ENCODE measurements around the gene HACD2.

Gene HACD2

DNA sequence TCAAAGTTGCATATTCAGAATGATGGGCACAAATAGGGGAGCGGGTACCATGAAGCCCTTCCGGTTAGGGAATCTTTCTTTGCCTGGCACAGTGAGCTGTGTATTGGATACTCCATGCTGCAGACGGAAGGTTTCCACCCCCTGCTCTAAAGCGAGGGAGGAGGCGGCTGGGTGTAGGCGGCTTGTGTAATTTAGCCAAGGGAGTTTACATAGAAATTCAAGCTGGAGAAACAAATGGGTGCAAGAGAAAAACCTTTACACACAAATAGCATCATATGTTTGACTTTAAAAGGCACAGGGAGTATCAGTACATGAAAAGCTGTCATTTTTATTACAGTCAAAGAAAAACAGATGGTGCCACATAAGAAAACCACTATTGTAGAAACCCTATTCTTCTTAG, 76.7 kb downstream of the HACD2 start:
- no peak overlapping the region for H2AFZ ChIP-seq (ENCODE audit: low read length)
- no peaks in the 10 kb centered on the region for H4K20me1 ChIP-seq (ENCODE audit: insufficient read depth, low read length, poor library complexity, severe bottlenecking)
- no peaks in the 10 kb centered on the region for H3F3A ChIP-seq (ENCODE audit: low read depth)
- H3K79me2 ChIP-seq (ENCODE audit: insufficient read depth, low read length): no peaks in the 10 kb centered on the region
- no peaks in the 10 kb centered on the region for H3K9me3 ChIP-seq (ENCODE audit: insufficient read depth, low read depth, low read length)
- no peaks in the 10 kb centered on the region for H3K9me2 ChIP-seq (replicated peaks; ENCODE audit: low read depth, low read length)
- no peaks in the 10 kb centered on the region for H3K4me1 ChIP-seq (ENCODE audit: insufficient read depth, low read length, poor library complexity, severe bottlenecking)
- no peak overlapping the region for H3K4me2 ChIP-seq (ENCODE audit: low read depth, low read length, poor library complexity, severe bottlenecking)
- H3K27me3 ChIP-seq (ENCODE audit: insufficient read depth, low read length, poor library complexity, severe bottlenecking): no peaks in the 10 kb centered on the region
- peaks cover 13% of the 10 kb centered on the region; the same call in 1 of the 2 replicates for H3K36me3 ChIP-seq (ENCODE audit: insufficient read depth, low read length)
- no peak overlapping the region for H3K9ac ChIP-seq (ENCODE audit: low read depth, low read length, poor library complexity, severe bottlenecking)
- TF ChIP-seq CTCF (conservative IDR thresholded peaks at IDR 0.05; ENCODE audit: low read length): no peak
- no peak for TF ChIP-seq EZH2phosphoT487 (IDR thresholded peaks at IDR 0.05; ENCODE audit: borderline replicate concordance)
- H3K4me3 ChIP-seq (ENCODE audit: low read length, poor library complexity, severe bottlenecking): no peak overlapping the region

GRCh38 chr3:123505820-123506219, 79.0 kb downstream of the HACD2 start:
- H4K20me1 ChIP-seq (ENCODE audit: insufficient read depth, low read length, poor library complexity, severe bottlenecking): no peaks in the 10 kb centered on the region
- no peak for TF ChIP-seq CTCF (conservative IDR thresholded peaks at IDR 0.05; ENCODE audit: low read length)
- no peak for TF ChIP-seq EZH2phosphoT487 (IDR thresholded peaks at IDR 0.05; ENCODE audit: borderline replicate concordance)
- no peaks in the 10 kb centered on the region for H3K27me3 ChIP-seq (ENCODE audit: insufficient read depth, low read length, poor library complexity, severe bottlenecking)
- no peaks in the 10 kb centered on the region for H3K79me2 ChIP-seq (ENCODE audit: insufficient read depth, low read length)
- no peaks in the 10 kb centered on the region for H3F3A ChIP-seq (ENCODE audit: low read depth)
- H3K4me3 ChIP-seq (ENCODE audit: low read length, poor library complexity, severe bottlenecking): no peak overlapping the region
- H3K9me3 ChIP-seq (ENCODE audit: insufficient read depth, low read depth, low read length): no peaks in the 10 kb centered on the region
- no peaks in the 10 kb centered on the region for H3K4me1 ChIP-seq (ENCODE audit: insufficient read depth, low read length, poor library complexity, severe bottlenecking)
- no peaks in the 10 kb centered on the region for H3K9me2 ChIP-seq (replicated peaks; ENCODE audit: low read depth, low read length)
- peaks cover under 1% of the 10 kb centered on the region; the same call in 1 of the 2 replicates for H3K36me3 ChIP-seq (ENCODE audit: insufficient read depth, low read length)
- no peak overlapping the region for H3K4me2 ChIP-seq (ENCODE audit: low read depth, low read length, poor library complexity, severe bottlenecking)
- H3K9ac ChIP-seq (ENCODE audit: low read depth, low read length, poor library complexity, severe bottlenecking): no peak overlapping the region
- H2AFZ ChIP-seq (ENCODE audit: low read length): no peak overlapping the region

DNA sequence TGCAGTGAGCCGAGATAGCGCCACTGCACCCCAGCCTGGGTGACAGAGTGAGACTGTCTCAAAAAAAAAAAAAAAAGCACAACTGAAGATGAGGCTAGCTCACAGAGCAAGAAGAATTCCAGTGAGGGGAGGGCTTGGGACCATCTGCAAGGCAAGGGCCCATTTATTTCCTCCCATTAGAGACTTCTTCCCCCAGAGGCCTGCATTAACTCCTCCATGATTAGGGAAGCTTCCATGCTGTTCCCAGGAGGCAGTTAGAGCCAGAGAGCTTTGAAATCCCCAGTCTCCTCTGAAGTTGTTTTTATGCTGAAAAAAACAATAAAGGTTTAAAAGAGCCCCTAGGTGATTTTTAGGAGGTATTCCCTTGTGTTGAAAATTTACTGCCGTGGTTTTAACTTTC, 81.7 kb downstream of the HACD2 start:
- H3K9me3 ChIP-seq (ENCODE audit: insufficient read depth, low read depth, low read length): no peaks in the 10 kb centered on the region
- no peak overlapping the region for H3K4me3 ChIP-seq (ENCODE audit: low read length, poor library complexity, severe bottlenecking)
- no peaks in the 10 kb centered on the region for H3K9me2 ChIP-seq (replicated peaks; ENCODE audit: low read depth, low read length)
- no peaks in the 10 kb centered on the region for H4K20me1 ChIP-seq (ENCODE audit: insufficient read depth, low read length, poor library complexity, severe bottlenecking)
- no peak overlapping the region for H3K4me2 ChIP-seq (ENCODE audit: low read depth, low read length, poor library complexity, severe bottlenecking)
- TF ChIP-seq CTCF (conservative IDR thresholded peaks at IDR 0.05; ENCODE audit: low read length): no peak
- no peak for TF ChIP-seq EZH2phosphoT487 (IDR thresholded peaks at IDR 0.05; ENCODE audit: borderline replicate concordance)
- H3K9ac ChIP-seq (ENCODE audit: low read depth, low read length, poor library complexity, severe bottlenecking): no peak overlapping the region
- peaks cover 20% of the 10 kb centered on the region; the same call in 1 of the 2 replicates for H3K36me3 ChIP-seq (ENCODE audit: insufficient read depth, low read length)
- H3F3A ChIP-seq (ENCODE audit: low read depth): no peaks in the 10 kb centered on the region
- no peak overlapping the region for H2AFZ ChIP-seq (ENCODE audit: low read length)
- H3K79me2 ChIP-seq (ENCODE audit: insufficient read depth, low read length): no peaks in the 10 kb centered on the region
- H3K27me3 ChIP-seq (ENCODE audit: insufficient read depth, low read length, poor library complexity, severe bottlenecking): no peaks in the 10 kb centered on the region
- no peaks in the 10 kb centered on the region for H3K4me1 ChIP-seq (ENCODE audit: insufficient read depth, low read length, poor library complexity, severe bottlenecking)
